ENCODE measurements around the gene EMX2.

- TF ChIP-seq, protein P1, sequence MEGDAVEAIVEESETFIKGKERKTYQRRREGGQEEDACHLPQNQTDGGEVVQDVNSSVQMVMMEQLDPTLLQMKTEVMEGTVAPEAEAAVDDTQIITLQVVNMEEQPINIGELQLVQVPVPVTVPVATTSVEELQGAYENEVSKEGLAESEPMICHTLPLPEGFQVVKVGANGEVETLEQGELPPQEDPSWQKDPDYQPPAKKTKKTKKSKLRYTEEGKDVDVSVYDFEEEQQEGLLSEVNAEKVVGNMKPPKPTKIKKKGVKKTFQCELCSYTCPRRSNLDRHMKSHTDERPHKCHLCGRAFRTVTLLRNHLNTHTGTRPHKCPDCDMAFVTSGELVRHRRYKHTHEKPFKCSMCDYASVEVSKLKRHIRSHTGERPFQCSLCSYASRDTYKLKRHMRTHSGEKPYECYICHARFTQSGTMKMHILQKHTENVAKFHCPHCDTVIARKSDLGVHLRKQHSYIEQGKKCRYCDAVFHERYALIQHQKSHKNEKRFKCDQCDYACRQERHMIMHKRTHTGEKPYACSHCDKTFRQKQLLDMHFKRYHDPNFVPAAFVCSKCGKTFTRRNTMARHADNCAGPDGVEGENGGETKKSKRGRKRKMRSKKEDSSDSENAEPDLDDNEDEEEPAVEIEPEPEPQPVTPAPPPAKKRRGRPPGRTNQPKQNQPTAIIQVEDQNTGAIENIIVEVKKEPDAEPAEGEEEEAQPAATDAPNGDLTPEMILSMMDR (IDR thresholded peaks at IDR 0.05; ENCODE audit: low read length): no peak
- no peak for TF ChIP-seq EZH2 (IDR thresholded peaks at IDR 0.05; ENCODE audit: borderline replicate concordance, low read length)
Observed at GRCh38 chr10:117496031-117496430, 46.5 kb upstream of the EMX2 start.

Data from OCI-LY1 (cell line).